ENCODE data around the gene CLCN4.

DNA sequence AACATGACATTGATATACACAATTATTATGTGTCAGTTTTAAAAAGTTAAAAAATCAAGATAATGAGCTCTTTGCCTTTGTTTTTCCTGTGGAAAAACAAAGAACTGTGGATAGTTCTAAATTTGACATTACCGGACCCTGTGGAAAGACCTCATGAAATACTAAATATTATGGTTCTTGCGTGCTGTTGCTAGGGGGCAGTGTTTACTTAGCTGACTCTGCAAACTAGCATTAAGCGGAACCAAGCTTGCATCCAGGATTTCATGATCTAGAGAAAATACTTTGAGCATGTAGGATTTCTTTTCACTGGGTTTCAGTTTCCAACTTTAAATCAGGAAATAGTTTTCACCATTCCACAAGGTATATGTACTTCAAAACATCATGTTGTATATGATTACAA is 33.6 kb downstream of the CLCN4 start:
- TF ChIP-seq TEAD4 (IDR thresholded peaks at IDR 0.05; ENCODE audit: borderline replicate concordance, insufficient read depth): no peak
- TF ChIP-seq CHD2 (IDR thresholded peaks at IDR 0.05; ENCODE audit: low read length, partially characterized antibody): no peak
- TF ChIP-seq, protein P1, sequence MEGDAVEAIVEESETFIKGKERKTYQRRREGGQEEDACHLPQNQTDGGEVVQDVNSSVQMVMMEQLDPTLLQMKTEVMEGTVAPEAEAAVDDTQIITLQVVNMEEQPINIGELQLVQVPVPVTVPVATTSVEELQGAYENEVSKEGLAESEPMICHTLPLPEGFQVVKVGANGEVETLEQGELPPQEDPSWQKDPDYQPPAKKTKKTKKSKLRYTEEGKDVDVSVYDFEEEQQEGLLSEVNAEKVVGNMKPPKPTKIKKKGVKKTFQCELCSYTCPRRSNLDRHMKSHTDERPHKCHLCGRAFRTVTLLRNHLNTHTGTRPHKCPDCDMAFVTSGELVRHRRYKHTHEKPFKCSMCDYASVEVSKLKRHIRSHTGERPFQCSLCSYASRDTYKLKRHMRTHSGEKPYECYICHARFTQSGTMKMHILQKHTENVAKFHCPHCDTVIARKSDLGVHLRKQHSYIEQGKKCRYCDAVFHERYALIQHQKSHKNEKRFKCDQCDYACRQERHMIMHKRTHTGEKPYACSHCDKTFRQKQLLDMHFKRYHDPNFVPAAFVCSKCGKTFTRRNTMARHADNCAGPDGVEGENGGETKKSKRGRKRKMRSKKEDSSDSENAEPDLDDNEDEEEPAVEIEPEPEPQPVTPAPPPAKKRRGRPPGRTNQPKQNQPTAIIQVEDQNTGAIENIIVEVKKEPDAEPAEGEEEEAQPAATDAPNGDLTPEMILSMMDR (IDR thresholded peaks at IDR 0.05): peak; percentile 78
- no peak for TF ChIP-seq RCOR1 (IDR thresholded peaks at IDR 0.05; ENCODE audit: low read length)
- no peak for TF ChIP-seq POLR2AphosphoS5 (IDR thresholded peaks at IDR 0.05; ENCODE audit: low read depth, low read length)
- no peak for TF ChIP-seq TCF12 (IDR thresholded peaks at IDR 0.05)
- no peak for TF ChIP-seq YY1 (IDR thresholded peaks at IDR 0.05; ENCODE audit: low read depth)
- TF ChIP-seq, protein P2, sequence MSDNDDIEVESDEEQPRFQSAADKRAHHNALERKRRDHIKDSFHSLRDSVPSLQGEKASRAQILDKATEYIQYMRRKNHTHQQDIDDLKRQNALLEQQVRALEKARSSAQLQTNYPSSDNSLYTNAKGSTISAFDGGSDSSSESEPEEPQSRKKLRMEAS (IDR thresholded peaks at IDR 0.05; ENCODE audit: low read depth): no peak
- no peak for TF ChIP-seq EZH2phosphoT487 (IDR thresholded peaks at IDR 0.05; ENCODE audit: borderline replicate concordance, low read depth)
- no peak for TF ChIP-seq EP300 (IDR thresholded peaks at IDR 0.05; ENCODE audit: borderline replicate concordance in 1 of 2, low read depth in 1 of 2, low read length in 1 of 2)
- TF ChIP-seq TAF1 (IDR thresholded peaks at IDR 0.05; ENCODE audit: borderline replicate concordance, low read depth, low read length): no peak

Measured in SK-N-SH (cell line).